SH-SY5Y (cell line): ENCODE measurements around the gene FRMD4A.

Experiments
- GATA2 ChIP-seq: IDR thresholded peaks from 2 replicates; pipeline ENCODE4 v1.6.1; 2011; ENCODE audit warnings: mild to moderate bottlenecking, low read depth, low read length
- GATA3 ChIP-seq: IDR thresholded peaks from 2 replicates; pipeline ENCODE4 v1.6.1; 2011; ENCODE audit warnings: low read depth, mild to moderate bottlenecking, low read length, moderate library complexity

- TF ChIP-seq GATA2, result no peak
- no peak for TF ChIP-seq GATA3
Measured at GRCh38 chr10:13969792-13970140, 361.0 kb downstream of the FRMD4A start.
